Left ventricle myocardium inferior (tissue), 1 donor: Measurements from ENCODE around the gene SLC29A4. TPM values are rescaled to one million over a fixed set of nuclear protein-coding genes. Genes with fewer than 3 reads are reported as not detected.
A peak's percentile ranks its signal among the peaks of the same experiment; 100 is the strongest.

Source experiments
- DNase-seq: peaks from one replicate; pipeline ENCODE4 v3.0.0-alpha.2; 2020
- H3K27ac ChIP-seq: fragments of 200-600 bp; replicated peaks from 2 replicates; pipeline ENCODE4 v1.8.0; 2021
- H3K27me3 ChIP-seq: fragments of 200-600 bp; 2 replicates; pipeline ENCODE4 v1.8.0; 2021; ENCODE audit warnings: low read depth
- H3K36me3 ChIP-seq: fragments of 200-600 bp; 2 replicates; pipeline ENCODE4 v1.8.0; 2021
- H3K4me1 ChIP-seq: fragments of 200-600 bp; 2 replicates; pipeline ENCODE4 v1.8.0; 2021
- H3K4me3 ChIP-seq: fragments of 200-600 bp; 2 replicates; pipeline ENCODE4 v1.8.0; 2021; ENCODE audit warnings: mild to moderate bottlenecking, moderate library complexity
- H3K9me3 ChIP-seq: fragments of 200-600 bp; replicated peaks from 2 replicates; pipeline ENCODE4 v1.8.0; 2021
- intact Hi-C: fragments of 100-400 bp; cut with micrococcal nuclease; formaldehyde crosslinking; loops from one replicate; pipeline ENCODE4 v1.11.0; 2022
- long read RNA-seq: library from polyadenylated mRNA; unstranded; transcript quantifications from one replicate; pipeline ENCODE4 v2.0.0, GENCODE V29; 2021
- total RNA-seq: library from RNA; stranded (reverse); fragmentation: NEBNext Ultra II Directional; extraction: Animal tissue kit (Norgen Biotek cat#: 25700); gene quantifications from one replicate; pipeline ENCODE4 v1.2.1, GENCODE V29; 2021
- TF ChIP-seq, protein P1 (sequence below): fragments of 200-600 bp; IDR thresholded peaks from 2 replicates; pipeline ENCODE4 v1.8.0; 2021; ENCODE audit warnings: antibody characterized with exemption, mild to moderate bottlenecking, borderline replicate concordance
- donor health status: DM: no; HTN: yes; CAD: no; lungs with severe emphysema.

The SLC29A4 gene, protein sequence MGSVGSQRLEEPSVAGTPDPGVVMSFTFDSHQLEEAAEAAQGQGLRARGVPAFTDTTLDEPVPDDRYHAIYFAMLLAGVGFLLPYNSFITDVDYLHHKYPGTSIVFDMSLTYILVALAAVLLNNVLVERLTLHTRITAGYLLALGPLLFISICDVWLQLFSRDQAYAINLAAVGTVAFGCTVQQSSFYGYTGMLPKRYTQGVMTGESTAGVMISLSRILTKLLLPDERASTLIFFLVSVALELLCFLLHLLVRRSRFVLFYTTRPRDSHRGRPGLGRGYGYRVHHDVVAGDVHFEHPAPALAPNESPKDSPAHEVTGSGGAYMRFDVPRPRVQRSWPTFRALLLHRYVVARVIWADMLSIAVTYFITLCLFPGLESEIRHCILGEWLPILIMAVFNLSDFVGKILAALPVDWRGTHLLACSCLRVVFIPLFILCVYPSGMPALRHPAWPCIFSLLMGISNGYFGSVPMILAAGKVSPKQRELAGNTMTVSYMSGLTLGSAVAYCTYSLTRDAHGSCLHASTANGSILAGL
- 3.7 TPM for total RNA-seq
- long read RNA-seq, full-length matches to known transcripts, result 13 of 20 reads
- long read RNA-seq, partial matches to known transcripts, result 5 of 20 reads
- long read RNA-seq, other reads (novel, unspliced or antisense), result 2 of 20 reads

DNA sequence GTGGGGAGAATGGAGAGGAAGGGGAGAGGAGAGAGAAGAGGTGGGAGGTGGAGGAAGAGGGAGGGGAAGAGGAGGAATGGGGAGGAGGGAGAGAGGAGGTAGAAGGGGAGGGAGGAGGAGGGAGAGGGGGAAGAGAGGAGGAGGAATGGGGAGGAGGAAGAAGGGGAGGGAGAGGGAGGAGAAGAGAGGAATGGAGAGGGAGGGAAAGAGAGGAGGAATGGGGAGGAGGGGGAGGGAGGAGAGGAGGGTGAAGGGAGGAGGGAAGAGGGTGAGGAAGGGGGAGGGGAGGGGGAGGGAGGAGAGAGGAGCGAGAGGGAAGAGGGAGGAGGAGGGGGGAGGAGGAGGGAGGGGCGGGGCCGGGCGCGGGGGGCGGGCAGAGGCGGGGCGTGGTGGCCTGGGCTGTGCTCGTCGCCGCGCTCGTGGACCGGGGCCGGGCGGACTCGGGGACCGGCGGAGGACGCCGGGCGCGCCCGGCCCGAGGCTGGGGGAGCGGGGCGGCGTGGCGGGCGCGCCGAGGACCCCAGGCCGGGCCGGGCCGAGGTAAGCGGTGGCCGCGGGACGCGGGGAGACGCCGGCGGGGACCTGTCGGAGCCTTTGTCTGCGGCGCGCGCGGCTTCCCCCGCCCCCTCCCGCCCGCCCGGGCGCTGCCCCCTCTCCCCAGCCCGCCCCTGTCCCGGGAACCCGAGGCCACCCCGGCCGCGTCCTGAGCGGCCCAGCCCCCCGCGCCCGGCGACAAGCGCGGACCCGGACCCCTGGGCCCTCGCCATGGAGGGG lies at the start of gene SLC29A4:
SLC29A4 (plus strand) TSS at position 401 of the 774 bp plus-strand sequence. CDS start 4,874 bp downstream, outside the sequence.
- no peak within 1 kb of the TSS for H3K27ac ChIP-seq
- intact Hi-C loops, result no loop called here
- peaks cover 11% of the 10 kb centered on the region for H3K27me3 ChIP-seq
- peaks cover 7% of the 10 kb centered on the region for H3K4me1 ChIP-seq
- H3K36me3 ChIP-seq, result no peaks in the 10 kb centered on the region
- DNase-seq, result peak; percentile 65
- TF ChIP-seq, protein P1, sequence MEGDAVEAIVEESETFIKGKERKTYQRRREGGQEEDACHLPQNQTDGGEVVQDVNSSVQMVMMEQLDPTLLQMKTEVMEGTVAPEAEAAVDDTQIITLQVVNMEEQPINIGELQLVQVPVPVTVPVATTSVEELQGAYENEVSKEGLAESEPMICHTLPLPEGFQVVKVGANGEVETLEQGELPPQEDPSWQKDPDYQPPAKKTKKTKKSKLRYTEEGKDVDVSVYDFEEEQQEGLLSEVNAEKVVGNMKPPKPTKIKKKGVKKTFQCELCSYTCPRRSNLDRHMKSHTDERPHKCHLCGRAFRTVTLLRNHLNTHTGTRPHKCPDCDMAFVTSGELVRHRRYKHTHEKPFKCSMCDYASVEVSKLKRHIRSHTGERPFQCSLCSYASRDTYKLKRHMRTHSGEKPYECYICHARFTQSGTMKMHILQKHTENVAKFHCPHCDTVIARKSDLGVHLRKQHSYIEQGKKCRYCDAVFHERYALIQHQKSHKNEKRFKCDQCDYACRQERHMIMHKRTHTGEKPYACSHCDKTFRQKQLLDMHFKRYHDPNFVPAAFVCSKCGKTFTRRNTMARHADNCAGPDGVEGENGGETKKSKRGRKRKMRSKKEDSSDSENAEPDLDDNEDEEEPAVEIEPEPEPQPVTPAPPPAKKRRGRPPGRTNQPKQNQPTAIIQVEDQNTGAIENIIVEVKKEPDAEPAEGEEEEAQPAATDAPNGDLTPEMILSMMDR, result no peak
- H3K9me3 ChIP-seq, result no peaks in the 10 kb centered on the region
- peak within 1 kb of the TSS; percentile 69 for H3K4me3 ChIP-seq

DNA sequence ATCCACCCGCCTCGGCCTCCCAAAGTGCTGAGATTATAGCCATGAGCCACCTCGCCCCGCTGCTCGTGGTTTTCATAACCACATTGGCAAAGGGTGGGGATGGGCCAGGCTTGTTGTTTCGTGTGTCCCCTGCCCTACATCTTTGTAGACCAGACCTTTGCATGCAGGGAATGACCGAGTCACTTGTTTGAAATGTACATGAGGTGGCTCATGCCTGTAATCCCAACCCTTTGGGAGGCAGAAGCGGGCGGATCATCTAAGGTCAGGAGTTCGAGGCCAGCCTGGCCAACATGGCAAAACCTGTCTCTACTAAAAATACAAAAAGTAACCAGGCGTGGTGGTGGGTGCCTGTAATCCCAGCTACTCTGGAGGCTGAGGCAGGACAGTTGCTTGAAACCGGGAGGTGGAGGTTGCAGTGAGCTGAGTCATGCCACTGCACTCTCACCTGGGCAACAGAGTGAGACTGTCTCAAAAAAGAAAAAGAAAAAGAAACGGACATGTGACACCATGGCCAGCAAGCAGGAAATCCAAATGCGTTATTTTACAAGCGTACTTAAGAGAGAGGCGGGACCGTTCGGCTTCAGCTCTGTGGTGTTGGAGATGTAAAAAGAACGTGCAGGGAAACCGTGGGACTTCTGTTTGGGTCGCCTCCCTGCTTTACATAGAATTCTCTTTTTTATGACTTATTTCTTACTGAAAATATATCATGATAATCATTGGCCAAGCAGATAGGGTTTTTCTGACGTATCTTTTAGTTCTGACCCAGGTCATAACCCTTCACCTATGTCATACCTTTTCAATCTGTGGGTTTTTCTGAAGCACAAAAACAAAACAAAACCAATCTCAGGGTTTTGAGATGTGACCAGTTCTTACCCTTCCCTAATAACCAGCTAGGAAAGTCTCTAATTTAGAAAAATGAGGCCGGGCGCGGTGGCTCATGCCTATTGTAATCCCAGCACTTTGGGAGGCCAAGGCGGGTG lies 47.6 kb upstream of the SLC29A4 start:
- H3K36me3 ChIP-seq, result peaks cover 28% of the 10 kb centered on the region
- no peaks in the 10 kb centered on the region for H3K27me3 ChIP-seq
- intact Hi-C loops, result no loop called here
- TF ChIP-seq, protein P1, result no peak
- no peak overlapping the region for H3K4me3 ChIP-seq
- no peaks in the 10 kb centered on the region for H3K9me3 ChIP-seq
- DNase-seq, result no peak
- H3K4me1 ChIP-seq, result peaks cover 24% of the 10 kb centered on the region
- no peak overlapping the region for H3K27ac ChIP-seq

DNA sequence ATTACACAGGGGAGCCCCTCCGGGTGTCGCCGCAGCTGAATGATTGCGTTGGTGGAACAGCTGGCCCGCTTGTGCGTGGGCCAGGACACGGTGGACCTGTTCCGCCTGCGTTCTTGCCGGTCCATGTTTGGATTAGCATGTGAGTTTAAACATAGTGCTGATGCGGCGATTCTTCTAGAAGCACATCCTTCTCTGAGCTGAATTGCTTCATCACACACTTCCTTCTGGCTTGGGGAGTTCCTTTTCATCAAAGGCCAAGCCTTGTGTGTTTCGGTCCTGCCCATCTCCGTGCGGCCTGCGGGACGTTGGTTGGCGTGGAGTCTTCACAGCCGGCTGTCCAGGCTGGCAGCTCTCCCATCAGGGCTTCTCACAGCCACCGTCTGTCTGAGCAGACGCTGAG lies 45.5 kb upstream of the SLC29A4 start:
- peak; percentile 81 for DNase-seq
- peaks cover 8% of the 10 kb centered on the region for H3K36me3 ChIP-seq
- peaks cover 16% of the 10 kb centered on the region for H3K4me1 ChIP-seq
- H3K27ac ChIP-seq, result peak overlapping the region; percentile 60
- intact Hi-C loops, result no loop called here
- no peaks in the 10 kb centered on the region for H3K9me3 ChIP-seq
- TF ChIP-seq, protein P1, result no peak
- peaks cover 2% of the 10 kb centered on the region for H3K27me3 ChIP-seq
- peak overlapping the region; percentile 34 for H3K4me3 ChIP-seq

DNA sequence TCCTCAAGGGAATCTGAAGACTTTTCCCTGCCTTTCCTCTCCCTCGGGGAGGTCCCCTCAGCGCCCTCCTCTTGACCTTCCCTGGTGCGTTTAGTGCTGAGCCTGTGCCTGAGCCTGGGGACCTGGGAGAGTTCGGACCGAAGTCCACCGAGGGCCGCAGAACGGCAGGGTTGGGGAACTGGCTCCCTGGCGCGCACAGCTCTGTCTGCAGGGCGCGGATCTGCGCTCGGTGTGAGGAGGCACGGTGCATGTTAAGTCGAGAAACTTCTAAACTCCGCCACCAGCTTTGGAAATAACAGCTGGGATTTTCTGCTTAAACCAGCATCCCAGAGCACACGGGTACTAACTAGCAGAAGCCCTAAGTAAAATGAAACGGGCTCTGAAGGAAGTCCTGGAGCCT lies 44.2 kb upstream of the SLC29A4 start:
- peaks cover 2% of the 10 kb centered on the region for H3K27me3 ChIP-seq
- H3K4me3 ChIP-seq, result no peak overlapping the region
- peaks cover 14% of the 10 kb centered on the region for H3K4me1 ChIP-seq
- no peak overlapping the region for H3K27ac ChIP-seq
- H3K9me3 ChIP-seq, result no peaks in the 10 kb centered on the region
- TF ChIP-seq, protein P1, result no peak
- H3K36me3 ChIP-seq, result no peaks in the 10 kb centered on the region
- intact Hi-C loops, result no loop called here
- DNase-seq, result no peak
